IMR-90 (cell line): ENCODE measurements around the gene CRTAC1. TPM values are rescaled to one million over a fixed set of nuclear protein-coding genes. Genes with fewer than 3 reads are reported as not detected.
A peak's percentile ranks its signal among the peaks of the same experiment; 100 is the strongest.

Source experiments
- ATAC-seq: fragments of 200-7000 bp; cut with Tn5 transposase; 2 replicates; pipeline ENCODE4 v1.9.1; 2020; ENCODE audit warnings: low read depth, mild to moderate bottlenecking, moderate library complexity
- BruUV-seq: library from RNA; stranded (reverse); fragments of 400-500 nt; replicated peaks from 2 replicates; lab custom pipeline; 2021; lab: Mats Ljungman, UMichigan
- CTCF ChIA-PET: fragments of 300-600 bp; formaldehyde crosslinking; extraction: SDS; loops from one replicate; lab custom pipeline; 2021; ENCODE audit warnings: antibody characterized with exemption; lab: Yijun Ruan, JAX
- POLR2A ChIA-PET: fragments of 300-600 bp; sonication (Branson Sonifier 250); formaldehyde crosslinking; loops from one replicate; lab custom pipeline; 2022; ENCODE audit warnings: antibody characterized with exemption; ENCODE audit not compliant: unreplicated experiment; lab: Charles Lee
- DNase-seq: peaks from one replicate; pipeline ENCODE4 v3.0.0; 2013
- H2AFZ ChIP-seq: replicated peaks from 2 replicates; pipeline ENCODE3; 2013; ENCODE audit warnings: low read length, mild to moderate bottlenecking; ENCODE audit not compliant: poor library complexity
- H2AK5ac ChIP-seq: 2 replicates; pipeline ENCODE4 v1.6.1; 2013; ENCODE audit warnings: low read depth, low read length, inconsistent platforms
- H2AK9ac ChIP-seq: replicated peaks from 2 replicates; pipeline ENCODE3; 2013; ENCODE audit warnings: mild to moderate bottlenecking, low read depth, low read length, moderate library complexity; ENCODE audit not compliant: poor library complexity
- H2BK120ac ChIP-seq: 2 replicates; pipeline ENCODE4 v1.6.1; 2013; ENCODE audit warnings: low read depth, low read length, inconsistent platforms
- H2BK15ac ChIP-seq: 3 replicates; pipeline ENCODE4 v1.6.1; 2013; ENCODE audit warnings: low read depth, low read length, inconsistent platforms
- H2BK20ac ChIP-seq: 2 replicates; pipeline ENCODE4 v1.6.1; 2013; ENCODE audit warnings: low read depth, mild to moderate bottlenecking, inconsistent platforms, low read length, moderate library complexity
- H2BK5ac ChIP-seq: 2 replicates; pipeline ENCODE4 v1.6.1; 2013; ENCODE audit warnings: mild to moderate bottlenecking, low read depth, low read length, inconsistent platforms; ENCODE audit not compliant: poor library complexity, severe bottlenecking
- H3K14ac ChIP-seq: replicated peaks from 2 replicates; pipeline ENCODE4 v1.6.1; 2013; ENCODE audit warnings: low read depth, low read length, inconsistent platforms
- H3K18ac ChIP-seq: 2 replicates; pipeline ENCODE4 v1.6.1; 2013; ENCODE audit warnings: low read depth, low read length, control low read depth
- H3K23ac ChIP-seq: 2 replicates; pipeline ENCODE4 v1.6.1; 2013; ENCODE audit warnings: low read depth, low read length, inconsistent platforms
- H3K27ac ChIP-seq: 2 replicates; pipeline ENCODE4 v1.5.1; 2013; ENCODE audit warnings: mild to moderate bottlenecking, control low read depth, low read length; ENCODE audit not compliant: insufficient read depth
- H3K27me3 ChIP-seq: 2 replicates; pipeline ENCODE4 v1.6.1; 2013; ENCODE audit warnings: low read length; ENCODE audit not compliant: control insufficient read depth, insufficient read depth
- H3K36me3 ChIP-seq: 2 replicates; pipeline ENCODE4 v1.6.1; 2013; ENCODE audit warnings: low read length, mixed read lengths; ENCODE audit not compliant: control insufficient read depth, insufficient read depth
- H3K4ac ChIP-seq: 2 replicates; pipeline ENCODE4 v1.6.1; 2013; ENCODE audit warnings: low read depth, low read length, inconsistent platforms
- H3K4me1 ChIP-seq: 2 replicates; pipeline ENCODE4 v1.6.1; 2013; ENCODE audit warnings: low read length, mixed read lengths; ENCODE audit not compliant: control insufficient read depth, insufficient read depth
- H3K4me2 ChIP-seq: 2 replicates; pipeline ENCODE4 v1.6.1; 2013; ENCODE audit warnings: low read depth, mild to moderate bottlenecking, control low read depth, low read length, moderate library complexity
- H3K4me3 ChIP-seq: 2 replicates; pipeline ENCODE4 v1.5.1; 2013; ENCODE audit warnings: low read depth, mild to moderate bottlenecking, control low read depth, low read length, moderate library complexity; ENCODE audit not compliant: insufficient read depth
- H3K56ac ChIP-seq: 2 replicates; pipeline ENCODE4 v1.6.1; 2013; ENCODE audit warnings: low read length, inconsistent platforms; ENCODE audit not compliant: insufficient read depth; ENCODE audit errors: extremely low read depth
- H3K79me1 ChIP-seq, 2 experiments: 2 replicates each; pipeline ENCODE4 v1.6.1; 2013; ENCODE audit warnings: low read length in 2 of 2, inconsistent platforms in 1 of 2, low read depth in 1 of 2
- H3K9ac ChIP-seq: 2 replicates; pipeline ENCODE4 v1.6.1; 2013; ENCODE audit warnings: low read depth, low read length, control low read depth
- H3K9me1 ChIP-seq: 2 replicates; pipeline ENCODE4 v1.6.1; 2013; ENCODE audit warnings: low read length, inconsistent platforms; ENCODE audit not compliant: insufficient read depth
- H3K9me3 ChIP-seq: 2 replicates; pipeline ENCODE4 v1.6.1; 2013; ENCODE audit warnings: low read length; ENCODE audit not compliant: control insufficient read depth, insufficient read depth
- H4K20me1 ChIP-seq: 2 replicates; pipeline ENCODE4 v1.6.1; 2013; ENCODE audit warnings: low read length, inconsistent platforms; ENCODE audit not compliant: insufficient read depth
- H4K5ac ChIP-seq: 2 replicates; pipeline ENCODE4 v1.6.1; 2013; ENCODE audit warnings: mild to moderate bottlenecking, low read depth, low read length, control low read depth
- H4K8ac ChIP-seq, 2 experiments: 2 replicates each; pipeline ENCODE4 v1.6.1; 2013; ENCODE audit warnings: low read depth in 2 of 2, low read length in 2 of 2, control low read depth in 1 of 2, inconsistent platforms in 1 of 2
- H4K91ac ChIP-seq: 2 replicates; pipeline ENCODE4 v1.6.1; 2013; ENCODE audit warnings: low read depth, low read length, inconsistent platforms; ENCODE audit not compliant: insufficient read depth
- CTCF ChIP-seq: conservative IDR thresholded peaks from 2 replicates; pipeline ENCODE4 v1.5.1; 2012; ENCODE audit warnings: mild to moderate bottlenecking, low read depth, low read length, improper control_type of control experiment
- MAZ ChIP-seq: IDR thresholded peaks from 2 replicates; pipeline ENCODE4 v1.6.1; 2012; ENCODE audit warnings: low read depth, mild to moderate bottlenecking, low read length, improper control_type of control experiment, moderate library complexity, borderline replicate concordance
- POLR2A ChIP-seq: IDR thresholded peaks from 2 replicates; pipeline ENCODE4 v1.6.1; 2012; ENCODE audit warnings: mild to moderate bottlenecking, low read depth, low read length
- SMC3 ChIP-seq: fragments of 150-350 bp; IDR thresholded peaks from 2 replicates; pipeline ENCODE4 v1.6.1; 2016; ENCODE audit warnings: low read depth, mild to moderate bottlenecking, antibody characterized with exemption, low read length, moderate library complexity
- WGBS, 2 experiments: methylation state at CpG; one replicate each; pipeline versions ENCODE4 v1.1.5 to v1.1.7; 2013; ENCODE audit warnings: missing lambda C conversion rate in 2 of 2; ENCODE audit not compliant: insufficient read length in 1 of 2; ENCODE audit errors: extremely low coverage in 2 of 2; 5-methylcytosine and 5-hydroxymethylcytosine counted together
- dilution Hi-C: fragments of 300-500 bp; cut with HindIII; formaldehyde crosslinking; loops from one replicate; pipeline ENCODE4 v1.14.3; 2018; ENCODE audit warnings: low sequenced_read_pairs; ENCODE audit not compliant: unreplicated experiment
- in situ Hi-C: fragments of 300-500 bp; cut with MboI; formaldehyde crosslinking; loops from 3 replicates; pipeline ENCODE4 v1.14.3; 2019; ENCODE audit warnings: low sequenced_read_pairs, inconsistent platforms, mixed read lengths
- intact Hi-C: fragments of 100-400 bp; cut with micrococcal nuclease; formaldehyde crosslinking; loops from 2 replicates; pipeline ENCODE4 v1.10.0; 2022
- polyA plus RNA-seq, 3 experiments: library from polyadenylated mRNA; depleted of rRNA; stranded (reverse); fragments of >200 nt; gene quantifications; 2 replicates each; pipeline ENCODE4 v1.2.3, GENCODE V29; 2012; ENCODE audit warnings: low replicate concordance in 1 of 3
- total RNA-seq: library from RNA; depleted of rRNA; stranded (reverse); fragments of >200 nt; gene quantifications from 2 replicates; pipeline ENCODE4 v1.2.3, GENCODE V29; 2012
- TF ChIP-seq, protein P1 (sequence below): fragments of 150-350 bp; IDR thresholded peaks from 2 replicates; pipeline ENCODE4 v1.6.1; 2016; ENCODE audit warnings: low read depth, mild to moderate bottlenecking, low read length, moderate library complexity, borderline replicate concordance

The CRTAC1 gene
- total and polyA plus RNA-seq, 2 of the 4 experiments (the other 2 are of a cell fraction): not detected

DNA sequence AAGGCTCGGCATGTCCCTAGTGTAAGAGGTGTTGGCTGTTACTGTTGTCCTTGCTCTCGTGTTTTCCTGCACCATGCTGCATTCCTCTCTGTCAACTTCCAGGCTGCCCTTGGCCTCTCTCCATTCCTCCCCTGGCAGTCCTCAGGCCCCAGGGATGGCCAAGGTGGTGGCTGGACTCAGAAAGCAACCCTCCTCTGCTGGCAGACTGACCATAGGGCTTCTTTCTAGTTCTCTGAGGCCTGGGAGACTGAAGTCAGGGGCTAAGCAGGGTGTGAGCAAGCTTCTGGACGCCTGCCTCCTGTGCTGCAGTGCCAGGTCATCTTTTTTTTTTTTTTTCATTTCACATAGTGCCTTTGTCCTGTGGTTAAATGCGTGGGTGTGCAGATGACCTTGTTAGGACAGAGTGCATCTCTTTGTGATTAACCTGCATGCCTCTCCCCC, 108.8 kb downstream of the CRTAC1 start:
- no peak overlapping the region for H3K23ac ChIP-seq
- ChIA-PET CTCF (no interaction called here), POLR2A (no interaction called here)
- H3K4me3 ChIP-seq: no peak overlapping the region
- dilution Hi-C loops (no loop called here), in situ Hi-C loops (no loop called here), intact Hi-C loops (no loop called here)
- no peak overlapping the region for H2BK120ac ChIP-seq
- no peak overlapping the region for H2AK9ac ChIP-seq
- no peaks in the 10 kb centered on the region for H3K36me3 ChIP-seq
- no peak overlapping the region for H2AFZ ChIP-seq
- H4K91ac ChIP-seq: no peak overlapping the region
- no peaks in the 10 kb centered on the region for H4K20me1 ChIP-seq
- no peak overlapping the region for H3K18ac ChIP-seq
- H3K9ac ChIP-seq: no peak overlapping the region
- no peak overlapping the region for H2BK20ac ChIP-seq
- no peak overlapping the region for H4K8ac ChIP-seq
- no peaks in the 10 kb centered on the region for H3K4me1 ChIP-seq
- no peak overlapping the region for H2AK5ac ChIP-seq
- H3K9me1 ChIP-seq: no peaks in the 10 kb centered on the region
- peak; percentile 1 for DNase-seq
- no peak overlapping the region for H3K27ac ChIP-seq
- no peak overlapping the region for H2BK15ac ChIP-seq
- WGBS, 2 experiments: no CpG with 5 or more reads among the region's 4 CpGs
- ATAC-seq: no peak
- H3K9me3 ChIP-seq: no peaks in the 10 kb centered on the region
- peaks cover 9% of the 10 kb centered on the region; the same call in 1 of the 2 replicates for H3K27me3 ChIP-seq
- no peak overlapping the region for H3K56ac ChIP-seq
- H3K4me2 ChIP-seq: no peak overlapping the region
- H4K5ac ChIP-seq: no peak overlapping the region
- H2BK5ac ChIP-seq: no peak overlapping the region
- no peak overlapping the region for H3K14ac ChIP-seq
- H3K79me1 ChIP-seq: no peaks in the 10 kb centered on the region
- no TSS peak for BruUV-seq
- TF ChIP-seq SMC3 (no peak), POLR2A (no peak), MAZ (no peak), CTCF (no peak)
- TF ChIP-seq, protein P1, sequence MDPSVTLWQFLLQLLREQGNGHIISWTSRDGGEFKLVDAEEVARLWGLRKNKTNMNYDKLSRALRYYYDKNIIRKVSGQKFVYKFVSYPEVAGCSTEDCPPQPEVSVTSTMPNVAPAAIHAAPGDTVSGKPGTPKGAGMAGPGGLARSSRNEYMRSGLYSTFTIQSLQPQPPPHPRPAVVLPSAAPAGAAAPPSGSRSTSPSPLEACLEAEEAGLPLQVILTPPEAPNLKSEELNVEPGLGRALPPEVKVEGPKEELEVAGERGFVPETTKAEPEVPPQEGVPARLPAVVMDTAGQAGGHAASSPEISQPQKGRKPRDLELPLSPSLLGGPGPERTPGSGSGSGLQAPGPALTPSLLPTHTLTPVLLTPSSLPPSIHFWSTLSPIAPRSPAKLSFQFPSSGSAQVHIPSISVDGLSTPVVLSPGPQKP: no peak
- no peak overlapping the region for H3K4ac ChIP-seq
